ENCODE measurements around the gene NR3C1. TPM values are rescaled to one million over a fixed set of nuclear protein-coding genes. Genes with fewer than 3 reads are reported as not detected.

Gene NR3C1
- total and polyA plus RNA-seq, 2 of the 13 experiments (the other 11 are each of a cell fraction or from before 2014, with no cell fraction given): 10.0 to 24.3 TPM

DNA sequence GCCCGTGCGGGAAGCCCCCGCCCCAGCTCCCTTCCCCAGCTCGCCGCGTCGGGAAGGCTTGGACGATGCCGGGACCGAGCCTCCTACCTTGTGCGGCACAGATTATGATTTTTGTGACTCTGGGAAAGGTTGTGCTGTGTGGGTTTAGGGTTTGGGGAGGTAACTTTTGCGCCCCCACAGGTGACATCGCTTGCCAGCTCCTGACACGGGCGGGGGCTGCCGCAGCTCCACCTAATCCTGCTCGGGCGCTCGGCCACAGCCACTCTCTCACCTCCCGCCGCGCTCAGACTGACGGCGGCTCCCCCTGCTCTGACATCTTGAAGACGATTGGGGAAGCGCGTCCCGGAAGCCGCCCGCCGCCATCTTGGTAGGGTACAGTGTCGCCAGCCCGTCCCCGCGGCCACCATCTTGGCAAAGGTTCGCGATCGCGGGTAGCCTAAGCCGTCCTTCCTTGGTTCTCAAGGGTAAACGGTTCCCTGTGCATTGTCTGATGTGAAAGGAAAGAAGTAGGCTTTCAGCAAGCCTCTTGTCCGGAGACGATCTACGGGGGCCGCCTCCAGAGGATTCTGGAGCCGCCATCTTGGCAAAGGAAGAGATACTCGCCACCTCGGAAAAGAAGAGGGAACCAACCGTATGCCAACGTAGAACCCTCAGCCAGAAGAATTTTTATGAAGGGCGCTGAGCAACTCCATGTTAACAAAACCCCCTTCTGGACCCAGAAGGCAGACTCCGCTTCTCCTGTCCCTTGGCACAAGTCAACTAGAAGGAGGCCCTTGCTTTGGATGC is 1.8 kb upstream of the NR3C1 start (continued):
- TF ChIP-seq, protein P1, sequence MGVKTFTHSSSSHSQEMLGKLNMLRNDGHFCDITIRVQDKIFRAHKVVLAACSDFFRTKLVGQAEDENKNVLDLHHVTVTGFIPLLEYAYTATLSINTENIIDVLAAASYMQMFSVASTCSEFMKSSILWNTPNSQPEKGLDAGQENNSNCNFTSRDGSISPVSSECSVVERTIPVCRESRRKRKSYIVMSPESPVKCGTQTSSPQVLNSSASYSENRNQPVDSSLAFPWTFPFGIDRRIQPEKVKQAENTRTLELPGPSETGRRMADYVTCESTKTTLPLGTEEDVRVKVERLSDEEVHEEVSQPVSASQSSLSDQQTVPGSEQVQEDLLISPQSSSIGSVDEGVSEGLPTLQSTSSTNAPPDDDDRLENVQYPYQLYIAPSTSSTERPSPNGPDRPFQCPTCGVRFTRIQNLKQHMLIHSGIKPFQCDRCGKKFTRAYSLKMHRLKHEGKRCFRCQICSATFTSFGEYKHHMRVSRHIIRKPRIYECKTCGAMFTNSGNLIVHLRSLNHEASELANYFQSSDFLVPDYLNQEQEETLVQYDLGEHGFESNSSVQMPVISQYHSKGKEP (CRISPR knock-in tag; IDR thresholded peaks at IDR 0.05): peak; percentile 17; the same call in 1 of the 2 replicates
- TF ChIP-seq, protein P2, sequence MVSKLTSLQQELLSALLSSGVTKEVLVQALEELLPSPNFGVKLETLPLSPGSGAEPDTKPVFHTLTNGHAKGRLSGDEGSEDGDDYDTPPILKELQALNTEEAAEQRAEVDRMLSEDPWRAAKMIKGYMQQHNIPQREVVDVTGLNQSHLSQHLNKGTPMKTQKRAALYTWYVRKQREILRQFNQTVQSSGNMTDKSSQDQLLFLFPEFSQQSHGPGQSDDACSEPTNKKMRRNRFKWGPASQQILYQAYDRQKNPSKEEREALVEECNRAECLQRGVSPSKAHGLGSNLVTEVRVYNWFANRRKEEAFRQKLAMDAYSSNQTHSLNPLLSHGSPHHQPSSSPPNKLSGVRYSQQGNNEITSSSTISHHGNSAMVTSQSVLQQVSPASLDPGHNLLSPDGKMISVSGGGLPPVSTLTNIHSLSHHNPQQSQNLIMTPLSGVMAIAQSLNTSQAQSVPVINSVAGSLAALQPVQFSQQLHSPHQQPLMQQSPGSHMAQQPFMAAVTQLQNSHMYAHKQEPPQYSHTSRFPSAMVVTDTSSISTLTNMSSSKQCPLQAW (CRISPR knock-in tag; IDR thresholded peaks at IDR 0.05): peak; percentile 78
- peak; percentile 95 for TF ChIP-seq TAF1 (CRISPR knock-in tag; IDR thresholded peaks at IDR 0.05)
- TF ChIP-seq, protein P3, sequence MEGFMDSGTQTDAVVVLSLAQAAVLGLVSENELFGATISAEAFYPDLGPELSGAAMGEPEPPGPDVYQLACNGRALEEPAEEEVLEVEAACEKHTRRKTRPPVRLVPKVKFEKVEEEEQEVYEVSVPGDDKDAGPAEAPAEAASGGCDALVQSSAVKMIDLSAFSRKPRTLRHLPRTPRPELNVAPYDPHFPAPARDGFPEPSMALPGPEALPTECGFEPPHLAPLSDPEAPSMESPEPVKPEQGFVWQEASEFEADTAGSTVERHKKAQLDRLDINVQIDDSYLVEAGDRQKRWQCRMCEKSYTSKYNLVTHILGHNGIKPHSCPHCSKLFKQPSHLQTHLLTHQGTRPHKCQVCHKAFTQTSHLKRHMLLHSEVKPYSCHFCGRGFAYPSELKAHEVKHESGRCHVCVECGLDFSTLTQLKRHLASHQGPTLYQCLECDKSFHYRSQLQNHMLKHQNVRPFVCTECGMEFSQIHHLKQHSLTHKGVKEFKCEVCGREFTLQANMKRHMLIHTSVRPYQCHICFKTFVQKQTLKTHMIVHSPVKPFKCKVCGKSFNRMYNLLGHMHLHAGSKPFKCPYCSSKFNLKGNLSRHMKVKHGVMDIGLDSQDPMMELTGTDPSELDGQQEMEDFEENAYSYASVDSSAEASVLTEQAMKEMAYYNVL (CRISPR knock-in tag; IDR thresholded peaks at IDR 0.05; ENCODE audit: borderline replicate concordance): peak; percentile 42; the same call in 1 of the 2 replicates
- peak; percentile 67 for TF ChIP-seq NFYC (CRISPR knock-in tag; IDR thresholded peaks at IDR 0.05)
- 0 out of 2 replicates have a peak, but pooled peaks have one; percentile 4 for TF ChIP-seq MED13 (CRISPR knock-in tag; IDR thresholded peaks at IDR 0.05)
- TF ChIP-seq ZNF343 (CRISPR knock-in tag; IDR thresholded peaks at IDR 0.05): peak; percentile 79; the same call in 1 of the 2 replicates
- TF ChIP-seq ATF7 (IDR thresholded peaks at IDR 0.05): no peak
- no peak; the same call in 1 of the 2 replicates for TF ChIP-seq ATF7 (CRISPR knock-in tag; IDR thresholded peaks at IDR 0.05)
- no peak; the same call in 1 of the 2 replicates for TF ChIP-seq TBX2 (CRISPR knock-in tag; IDR thresholded peaks at IDR 0.05; ENCODE audit: borderline replicate concordance)
- TF ChIP-seq ATM (IDR thresholded peaks at IDR 0.05; ENCODE audit: borderline replicate concordance): no peak
- TF ChIP-seq, protein P4, sequence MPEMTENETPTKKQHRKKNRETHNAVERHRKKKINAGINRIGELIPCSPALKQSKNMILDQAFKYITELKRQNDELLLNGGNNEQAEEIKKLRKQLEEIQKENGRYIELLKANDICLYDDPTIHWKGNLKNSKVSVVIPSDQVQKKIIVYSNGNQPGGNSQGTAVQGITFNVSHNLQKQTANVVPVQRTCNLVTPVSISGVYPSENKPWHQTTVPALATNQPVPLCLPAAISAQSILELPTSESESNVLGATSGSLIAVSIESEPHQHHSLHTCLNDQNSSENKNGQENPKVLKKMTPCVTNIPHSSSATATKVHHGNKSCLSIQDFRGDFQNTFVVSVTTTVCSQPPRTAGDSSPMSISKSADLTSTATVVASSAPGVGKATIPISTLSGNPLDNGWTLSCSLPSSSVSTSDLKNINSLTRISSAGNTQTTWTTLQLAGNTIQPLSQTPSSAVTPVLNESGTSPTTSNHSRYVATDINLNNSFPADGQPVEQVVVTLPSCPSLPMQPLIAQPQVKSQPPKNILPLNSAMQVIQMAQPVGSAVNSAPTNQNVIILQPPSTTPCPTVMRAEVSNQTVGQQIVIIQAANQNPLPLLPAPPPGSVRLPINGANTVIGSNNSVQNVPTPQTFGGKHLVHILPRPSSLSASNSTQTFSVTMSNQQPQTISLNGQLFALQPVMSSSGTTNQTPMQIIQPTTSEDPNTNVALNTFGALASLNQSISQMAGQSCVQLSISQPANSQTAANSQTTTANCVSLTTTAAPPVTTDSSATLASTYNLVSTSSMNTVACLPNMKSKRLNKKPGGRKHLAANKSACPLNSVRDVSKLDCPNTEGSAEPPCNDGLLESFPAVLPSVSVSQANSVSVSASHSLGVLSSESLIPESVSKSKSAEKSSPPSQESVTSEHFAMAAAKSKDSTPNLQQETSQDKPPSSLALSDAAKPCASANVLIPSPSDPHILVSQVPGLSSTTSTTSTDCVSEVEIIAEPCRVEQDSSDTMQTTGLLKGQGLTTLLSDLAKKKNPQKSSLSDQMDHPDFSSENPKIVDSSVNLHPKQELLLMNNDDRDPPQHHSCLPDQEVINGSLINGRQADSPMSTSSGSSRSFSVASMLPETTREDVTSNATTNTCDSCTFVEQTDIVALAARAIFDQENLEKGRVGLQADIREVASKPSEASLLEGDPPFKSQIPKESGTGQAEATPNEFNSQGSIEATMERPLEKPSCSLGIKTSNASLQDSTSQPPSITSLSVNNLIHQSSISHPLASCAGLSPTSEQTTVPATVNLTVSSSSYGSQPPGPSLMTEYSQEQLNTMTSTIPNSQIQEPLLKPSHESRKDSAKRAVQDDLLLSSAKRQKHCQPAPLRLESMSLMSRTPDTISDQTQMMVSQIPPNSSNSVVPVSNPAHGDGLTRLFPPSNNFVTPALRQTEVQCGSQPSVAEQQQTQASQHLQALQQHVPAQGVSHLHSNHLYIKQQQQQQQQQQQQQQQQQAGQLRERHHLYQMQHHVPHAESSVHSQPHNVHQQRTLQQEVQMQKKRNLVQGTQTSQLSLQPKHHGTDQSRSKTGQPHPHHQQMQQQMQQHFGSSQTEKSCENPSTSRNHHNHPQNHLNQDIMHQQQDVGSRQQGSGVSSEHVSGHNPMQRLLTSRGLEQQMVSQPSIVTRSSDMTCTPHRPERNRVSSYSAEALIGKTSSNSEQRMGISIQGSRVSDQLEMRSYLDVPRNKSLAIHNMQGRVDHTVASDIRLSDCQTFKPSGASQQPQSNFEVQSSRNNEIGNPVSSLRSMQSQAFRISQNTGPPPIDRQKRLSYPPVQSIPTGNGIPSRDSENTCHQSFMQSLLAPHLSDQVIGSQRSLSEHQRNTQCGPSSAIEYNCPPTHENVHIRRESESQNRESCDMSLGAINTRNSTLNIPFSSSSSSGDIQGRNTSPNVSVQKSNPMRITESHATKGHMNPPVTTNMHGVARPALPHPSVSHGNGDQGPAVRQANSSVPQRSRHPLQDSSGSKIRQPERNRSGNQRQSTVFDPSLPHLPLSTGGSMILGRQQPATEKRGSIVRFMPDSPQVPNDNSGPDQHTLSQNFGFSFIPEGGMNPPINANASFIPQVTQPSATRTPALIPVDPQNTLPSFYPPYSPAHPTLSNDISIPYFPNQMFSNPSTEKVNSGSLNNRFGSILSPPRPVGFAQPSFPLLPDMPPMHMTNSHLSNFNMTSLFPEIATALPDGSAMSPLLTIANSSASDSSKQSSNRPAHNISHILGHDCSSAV (CRISPR knock-in tag; IDR thresholded peaks at IDR 0.05; ENCODE audit: borderline replicate concordance): no peak
- TF ChIP-seq ZEB1 (IDR thresholded peaks at IDR 0.05; ENCODE audit: insufficient replicate concordance, low read depth): peak; percentile 23
- TF ChIP-seq HDAC2 (CRISPR knock-in tag; IDR thresholded peaks at IDR 0.05): peak; percentile 42; the same call in 1 of the 2 replicates
- peak; percentile 44 for TF ChIP-seq ZNF331 (CRISPR knock-in tag; IDR thresholded peaks at IDR 0.05)
- TF ChIP-seq CEBPB (IDR thresholded peaks at IDR 0.05; ENCODE audit: borderline replicate concordance, low read depth, low read length): no peak

Data from HepG2 (cell line).